Astrocyte (in vitro differentiated cells and primary cell): Measurements from ENCODE around the gene CEACAM19. TPM values are rescaled to one million over a fixed set of nuclear protein-coding genes. Genes with fewer than 3 reads are reported as not detected.

Experiments
- DNase-seq: peaks from one replicate; pipeline ENCODE4 v3.0.0-alpha.2; 2010; ENCODE audit warnings: low read depth
- FAIRE-seq: peaks from 2 replicates; lab custom pipeline; 2011; peaks lifted over from hg19 to GRCh38; lab: Jason Lieb, UNC
- H2AFZ ChIP-seq: 2 replicates; pipeline ENCODE4 v1.6.0; 2012; ENCODE audit warnings: low read depth, low read length, inconsistent platforms
- H3K27ac ChIP-seq: 2 replicates; pipeline ENCODE4 v1.5.1; 2011; ENCODE audit warnings: low read depth, low read length, inconsistent platforms
- H3K27me3 ChIP-seq: 2 replicates; pipeline ENCODE4 v1.6.0; 2011; ENCODE audit warnings: low read length, inconsistent platforms; ENCODE audit not compliant: insufficient read depth
- H3K36me3 ChIP-seq: 2 replicates; pipeline ENCODE4 v1.5.1; 2011; ENCODE audit warnings: low read length, inconsistent platforms; ENCODE audit not compliant: insufficient read depth
- H3K4me1 ChIP-seq: 2 replicates; pipeline ENCODE4 v1.5.1; 2011; ENCODE audit warnings: low read length, inconsistent platforms; ENCODE audit not compliant: insufficient read depth
- H3K4me2 ChIP-seq: 2 replicates; pipeline ENCODE4 v1.6.0; 2012; ENCODE audit warnings: low read length, inconsistent platforms
- H3K4me3 ChIP-seq: 2 replicates; pipeline ENCODE4 v1.5.1; 2011; ENCODE audit warnings: low read depth, mild to moderate bottlenecking, low read length, inconsistent platforms; ENCODE audit not compliant: insufficient read depth
- H3K79me2 ChIP-seq: 2 replicates; pipeline ENCODE4 v1.6.0; 2012; ENCODE audit warnings: mild to moderate bottlenecking, low read length, inconsistent platforms; ENCODE audit not compliant: insufficient read depth
- H3K9ac ChIP-seq: 2 replicates; pipeline ENCODE4 v1.6.0; 2012; ENCODE audit warnings: mild to moderate bottlenecking, low read length, inconsistent platforms
- H3K9me3 ChIP-seq: 2 replicates; pipeline ENCODE4 v1.5.1; 2012; ENCODE audit warnings: low read depth, mild to moderate bottlenecking, low read length, inconsistent platforms; ENCODE audit not compliant: insufficient read depth
- H4K20me1 ChIP-seq: 2 replicates; pipeline ENCODE4 v1.6.0; 2012; ENCODE audit warnings: low read length, inconsistent platforms; ENCODE audit not compliant: insufficient read depth
- H3K27ac Mint-ChIP-seq: one replicate; pipeline ENCODE4 v1.8.0; 2021; ENCODE audit warnings: mild to moderate bottlenecking, mixed read lengths; ENCODE audit not compliant: unreplicated experiment
- H3K27me3 Mint-ChIP-seq: one replicate; pipeline ENCODE4 v1.8.0; 2021; ENCODE audit warnings: low read depth, mixed read lengths; ENCODE audit not compliant: unreplicated experiment
- H3K36me3 Mint-ChIP-seq: one replicate; pipeline ENCODE4 v1.8.0; 2021; ENCODE audit warnings: low read depth, mixed read lengths; ENCODE audit not compliant: unreplicated experiment
- H3K4me1 Mint-ChIP-seq: one replicate; pipeline ENCODE4 v1.8.0; 2021; ENCODE audit warnings: low read depth, mixed read lengths; ENCODE audit not compliant: unreplicated experiment
- H3K4me3 Mint-ChIP-seq: one replicate; pipeline ENCODE4 v1.8.0; 2021; ENCODE audit warnings: mild to moderate bottlenecking, moderate library complexity, mixed read lengths; ENCODE audit not compliant: unreplicated experiment
- H3K9me3 Mint-ChIP-seq: one replicate; pipeline ENCODE4 v1.8.0; 2021; ENCODE audit warnings: mild to moderate bottlenecking, mixed read lengths; ENCODE audit not compliant: unreplicated experiment
- CTCF ChIP-seq: IDR thresholded peaks from 2 replicates; pipeline ENCODE4 v1.5.1; 2011; ENCODE audit warnings: low read depth, mild to moderate bottlenecking, inconsistent platforms, low read length, moderate library complexity; ENCODE audit not compliant: insufficient read depth
- EZH2 ChIP-seq: IDR thresholded peaks from 2 replicates; pipeline ENCODE4 v1.6.1; 2012; ENCODE audit warnings: mild to moderate bottlenecking, low read length, inconsistent platforms; ENCODE audit not compliant: insufficient read depth
- total RNA-seq: library from RNA; stranded (reverse); gene quantifications from 2 replicates; pipeline ENCODE4 v1.2.1, GENCODE V29; 2021

Gene CEACAM19
- total RNA-seq, 1 donor from 2014 or later = 8.0 TPM

GRCh38 chr19:44698492-44699201 lies 27.4 kb downstream of the CEACAM19 start, which contains the start of gene CEACAM16:
CEACAM16 (plus strand) TSS chr19:44699151; CDS start chr19:44701457, 2,306 bp downstream.
- no peak within 1 kb of the TSS for H2AFZ ChIP-seq
- Mint-ChIP-seq H3K4me3 (no peak within 1 kb of the TSS), H3K4me1 (no peaks in the 10 kb centered on the region), H3K9me3 (no peaks in the 10 kb centered on the region), H3K36me3 (no peaks in the 10 kb centered on the region), H3K27ac (no peak within 1 kb of the TSS), H3K27me3 (peaks cover 23% of the 10 kb centered on the region)
- no peak within 1 kb of the TSS for H3K4me3 ChIP-seq
- no peaks in the 10 kb centered on the region for H3K9me3 ChIP-seq
- H3K36me3 ChIP-seq = no peaks in the 10 kb centered on the region
- H3K9ac ChIP-seq = no peak within 1 kb of the TSS
- no peaks in the 10 kb centered on the region for H3K79me2 ChIP-seq
- no peaks in the 10 kb centered on the region for H3K4me1 ChIP-seq
- no peak for FAIRE-seq
- no peaks in the 10 kb centered on the region for H3K27me3 ChIP-seq
- H4K20me1 ChIP-seq = no peaks in the 10 kb centered on the region
- TF ChIP-seq CTCF = no peak
- no peak for TF ChIP-seq EZH2
- H3K4me2 ChIP-seq = no peak within 1 kb of the TSS
- H3K27ac ChIP-seq = no peak within 1 kb of the TSS
- no peak for DNase-seq

GRCh38 chr19:44700547-44700946 lies 29.3 kb downstream of the CEACAM19 start:
- H3K9me3 Mint-ChIP-seq = no peaks in the 10 kb centered on the region
- Histone ChIP-seq H3K36me3 (no peaks in the 10 kb centered on the region), H3K4me3 (no peak overlapping the region), H4K20me1 (no peaks in the 10 kb centered on the region), H3K27ac (no peak overlapping the region), H3K4me2 (no peak overlapping the region), H3K9me3 (no peaks in the 10 kb centered on the region), H3K9ac (no peak overlapping the region), H3K79me2 (no peaks in the 10 kb centered on the region), H3K4me1 (no peaks in the 10 kb centered on the region), H2AFZ (no peak overlapping the region), H3K27me3 (no peaks in the 10 kb centered on the region)
- H3K27me3 Mint-ChIP-seq = peaks cover 25% of the 10 kb centered on the region
- DNase-seq (no peak), FAIRE-seq (no peak)
- no peaks in the 10 kb centered on the region for H3K4me1 Mint-ChIP-seq
- no peak overlapping the region for H3K4me3 Mint-ChIP-seq
- TF ChIP-seq CTCF = no peak
- no peak for TF ChIP-seq EZH2
- H3K36me3 Mint-ChIP-seq = no peaks in the 10 kb centered on the region
- no peak overlapping the region for H3K27ac Mint-ChIP-seq

- no peak for TF ChIP-seq EZH2
- TF ChIP-seq CTCF = no peak
- Mint-ChIP-seq H3K4me3 (no peak overlapping the region), H3K36me3 (no peaks in the 10 kb centered on the region), H3K9me3 (no peaks in the 10 kb centered on the region), H3K27ac (no peak overlapping the region), H3K27me3 (peaks cover 25% of the 10 kb centered on the region), H3K4me1 (no peaks in the 10 kb centered on the region)
- no peak for FAIRE-seq
- DNase-seq = no peak
- H2AFZ ChIP-seq = no peak overlapping the region
- no peak overlapping the region for H3K27ac ChIP-seq
- H3K4me3 ChIP-seq = no peak overlapping the region
- no peaks in the 10 kb centered on the region for H3K9me3 ChIP-seq
- no peaks in the 10 kb centered on the region for H3K4me1 ChIP-seq
- H3K4me2 ChIP-seq = no peak overlapping the region
- no peaks in the 10 kb centered on the region for H3K36me3 ChIP-seq
- H3K9ac ChIP-seq = no peak overlapping the region
- no peaks in the 10 kb centered on the region for H4K20me1 ChIP-seq
- no peaks in the 10 kb centered on the region for H3K27me3 ChIP-seq
- no peaks in the 10 kb centered on the region for H3K79me2 ChIP-seq
Observed at GRCh38 chr19:44701228-44701627, 29.9 kb downstream of the CEACAM19 start.
